DOHH2 (cell line): ENCODE results near the gene IFNAR1.
"Not testable (repeated sequence)": the region's sequence is repeated elsewhere in the genome, so short reads cannot be mapped to it uniquely, and the experiment has no call there.

ENCODE experiments used
- EZH2phosphoT487 ChIP-seq: fragments of 200-600 bp; sonication (generic); IDR thresholded peaks from 2 replicates; pipeline ENCODE4 v1.6.1; 2017; ENCODE audit warnings: borderline replicate concordance, mild to moderate bottlenecking, antibody characterized with exemption, low read length, moderate library complexity, mixed read lengths
- TF ChIP-seq, protein P1 (sequence below): fragments of 200-600 bp; sonication (generic); IDR thresholded peaks from one replicate; pipeline ENCODE4 v1.5.1; 2014; ENCODE audit warnings: antibody characterized with exemption, mild to moderate bottlenecking, low read depth, low read length; ENCODE audit not compliant: poor library complexity, severe bottlenecking

DNA sequence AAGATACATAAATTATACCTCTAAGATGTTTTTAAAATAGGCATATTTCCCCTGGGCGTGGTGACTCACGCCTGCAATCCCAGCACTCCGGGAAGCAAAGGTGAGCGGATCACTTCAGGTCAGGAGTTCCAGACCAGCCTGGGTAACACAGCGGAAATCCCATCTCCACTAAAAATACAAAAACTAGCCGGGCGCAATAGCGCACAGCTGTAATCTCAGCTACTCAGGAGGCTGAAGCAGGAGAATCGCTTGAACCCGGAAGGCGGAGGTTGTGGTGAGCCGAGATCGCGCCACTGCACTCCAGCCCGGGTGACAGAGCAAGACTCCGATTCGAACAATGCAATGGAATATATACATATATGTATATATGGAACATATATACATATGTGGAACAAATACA is 3.8 kb upstream of the IFNAR1 start:
- TF ChIP-seq, protein P1, sequence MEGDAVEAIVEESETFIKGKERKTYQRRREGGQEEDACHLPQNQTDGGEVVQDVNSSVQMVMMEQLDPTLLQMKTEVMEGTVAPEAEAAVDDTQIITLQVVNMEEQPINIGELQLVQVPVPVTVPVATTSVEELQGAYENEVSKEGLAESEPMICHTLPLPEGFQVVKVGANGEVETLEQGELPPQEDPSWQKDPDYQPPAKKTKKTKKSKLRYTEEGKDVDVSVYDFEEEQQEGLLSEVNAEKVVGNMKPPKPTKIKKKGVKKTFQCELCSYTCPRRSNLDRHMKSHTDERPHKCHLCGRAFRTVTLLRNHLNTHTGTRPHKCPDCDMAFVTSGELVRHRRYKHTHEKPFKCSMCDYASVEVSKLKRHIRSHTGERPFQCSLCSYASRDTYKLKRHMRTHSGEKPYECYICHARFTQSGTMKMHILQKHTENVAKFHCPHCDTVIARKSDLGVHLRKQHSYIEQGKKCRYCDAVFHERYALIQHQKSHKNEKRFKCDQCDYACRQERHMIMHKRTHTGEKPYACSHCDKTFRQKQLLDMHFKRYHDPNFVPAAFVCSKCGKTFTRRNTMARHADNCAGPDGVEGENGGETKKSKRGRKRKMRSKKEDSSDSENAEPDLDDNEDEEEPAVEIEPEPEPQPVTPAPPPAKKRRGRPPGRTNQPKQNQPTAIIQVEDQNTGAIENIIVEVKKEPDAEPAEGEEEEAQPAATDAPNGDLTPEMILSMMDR, result not testable (repeated sequence)
- not testable (repeated sequence) for TF ChIP-seq EZH2phosphoT487
